Endothelial cell (in vitro differentiated cells): ENCODE results near the gene LVRN. TPM values are rescaled to one million over a fixed set of nuclear protein-coding genes. Genes with fewer than 3 reads are reported as not detected.

Experiments
- DNase-seq: peaks from one replicate; pipeline ENCODE4 v3.0.0; 2021; ENCODE audit warnings: low spot score
- H3K27ac Mint-ChIP-seq: one replicate; pipeline ENCODE4 v1.8.0; 2021; ENCODE audit warnings: mixed read lengths, inconsistent platforms; ENCODE audit not compliant: unreplicated experiment
- H3K27me3 Mint-ChIP-seq: one replicate; pipeline ENCODE4 v1.8.0; 2021; ENCODE audit warnings: mild to moderate bottlenecking, moderate library complexity, mixed read lengths, inconsistent platforms; ENCODE audit not compliant: unreplicated experiment
- H3K36me3 Mint-ChIP-seq: one replicate; pipeline ENCODE4 v1.8.0; 2021; ENCODE audit warnings: mild to moderate bottlenecking, low read depth, mixed read lengths, inconsistent platforms; ENCODE audit not compliant: unreplicated experiment
- H3K4me1 Mint-ChIP-seq: one replicate; pipeline ENCODE4 v1.8.0; 2021; ENCODE audit warnings: mild to moderate bottlenecking, mixed read lengths, inconsistent platforms; ENCODE audit not compliant: unreplicated experiment
- H3K4me3 Mint-ChIP-seq: one replicate; pipeline ENCODE4 v1.8.0; 2021; ENCODE audit warnings: mild to moderate bottlenecking, mixed read lengths, inconsistent platforms; ENCODE audit not compliant: unreplicated experiment
- H3K9me3 Mint-ChIP-seq: one replicate; pipeline ENCODE4 v1.8.0; 2021; ENCODE audit warnings: mixed read lengths, inconsistent platforms; ENCODE audit not compliant: unreplicated experiment
- CTCF ChIP-seq: fragments of 200-600 bp; sonication (generic); IDR thresholded peaks from one replicate; pipeline ENCODE4 v1.5.0; 2021; ENCODE audit warnings: antibody characterized with exemption; ENCODE audit not compliant: unreplicated experiment
- total RNA-seq: library from RNA; stranded (reverse); fragmentation: NEBNext Ultra II Directional; extraction: Animal tissue kit (Norgen Biotek cat#: 25700); gene quantifications from one replicate; pipeline ENCODE4 v1.2.1, GENCODE V29; 2021; ENCODE audit not compliant: unreplicated experiment

LVRN gene
- total RNA-seq, 1 donor from 2014 or later, result 1.3 TPM

GRCh38 chr5:116013936-116014335 lies 51.7 kb downstream of the LVRN start:
- Mint-ChIP-seq H3K4me3 (no peak overlapping the region), H3K4me1 (no peaks in the 10 kb centered on the region), H3K36me3 (no peaks in the 10 kb centered on the region), H3K27me3 (no peaks in the 10 kb centered on the region), H3K9me3 (no peaks in the 10 kb centered on the region), H3K27ac (no peak overlapping the region)
- DNase-seq, result no peak
- no peak for TF ChIP-seq CTCF

- Mint-ChIP-seq H3K4me1 (no peaks in the 10 kb centered on the region), H3K27me3 (no peaks in the 10 kb centered on the region), H3K36me3 (no peaks in the 10 kb centered on the region)
Measured at GRCh38 chr5:116023619-116024018, 61.3 kb downstream of the LVRN start.

GRCh38 chr5:116025866-116026265 lies 63.6 kb downstream of the LVRN start:
- DNase-seq, result no peak
- no peaks in the 10 kb centered on the region for H3K36me3 Mint-ChIP-seq
- TF ChIP-seq CTCF, result no peak
- H3K9me3 Mint-ChIP-seq, result no peaks in the 10 kb centered on the region
- no peaks in the 10 kb centered on the region for H3K27me3 Mint-ChIP-seq
- H3K27ac Mint-ChIP-seq, result no peak overlapping the region
- no peak overlapping the region for H3K4me3 Mint-ChIP-seq
- H3K4me1 Mint-ChIP-seq, result no peaks in the 10 kb centered on the region

More at GRCh38 chr5:116023619-116024018, 61.3 kb downstream of the LVRN start:
- Mint-ChIP-seq H3K9me3 (no peaks in the 10 kb centered on the region), H3K27ac (no peak overlapping the region), H3K4me3 (no peak overlapping the region)
- DNase-seq, result no peak
- peak; percentile 31 for TF ChIP-seq CTCF

GRCh38 chr5:116032094-116032517 lies 69.8 kb downstream of the LVRN start, which contains the start of gene ARL14EPL:
ARL14EPL (plus strand) TSS chr5:116032472; CDS start chr5:116051466, 18,994 bp downstream.
- H3K27me3 Mint-ChIP-seq, result peaks cover 1% of the 10 kb centered on the region
- no peaks in the 10 kb centered on the region for H3K9me3 Mint-ChIP-seq
- H3K36me3 Mint-ChIP-seq, result no peaks in the 10 kb centered on the region
- H3K27ac Mint-ChIP-seq, result no peak within 1 kb of the TSS
- peaks cover 7% of the 10 kb centered on the region for H3K4me1 Mint-ChIP-seq
- H3K4me3 Mint-ChIP-seq, result no peak within 1 kb of the TSS
- no peak for DNase-seq
- TF ChIP-seq CTCF, result no peak

- Mint-ChIP-seq H3K9me3 (no peaks in the 10 kb centered on the region), H3K4me1 (peaks cover 13% of the 10 kb centered on the region), H3K27ac (no peak overlapping the region), H3K36me3 (no peaks in the 10 kb centered on the region), H3K4me3 (no peak overlapping the region), H3K27me3 (peaks cover 1% of the 10 kb centered on the region)
- TF ChIP-seq CTCF, result no peak
- no peak for DNase-seq
Measured at GRCh38 chr5:116032991-116033390, 70.7 kb downstream of the LVRN start.
